NCI-H2107 (cell line): ENCODE data around the gene DNAH3.
A peak's percentile ranks its signal among the peaks of the same experiment; 100 is the strongest.
"Not testable (repeated sequence)": the region's sequence is repeated elsewhere in the genome, so short reads cannot be mapped to it uniquely, and the experiment has no call there.

Experiments
- DNase-seq: peaks from one replicate; lab custom pipeline; 2025; lab: John Stamatoyannopoulos, UW

The DNAH3 gene, protein sequence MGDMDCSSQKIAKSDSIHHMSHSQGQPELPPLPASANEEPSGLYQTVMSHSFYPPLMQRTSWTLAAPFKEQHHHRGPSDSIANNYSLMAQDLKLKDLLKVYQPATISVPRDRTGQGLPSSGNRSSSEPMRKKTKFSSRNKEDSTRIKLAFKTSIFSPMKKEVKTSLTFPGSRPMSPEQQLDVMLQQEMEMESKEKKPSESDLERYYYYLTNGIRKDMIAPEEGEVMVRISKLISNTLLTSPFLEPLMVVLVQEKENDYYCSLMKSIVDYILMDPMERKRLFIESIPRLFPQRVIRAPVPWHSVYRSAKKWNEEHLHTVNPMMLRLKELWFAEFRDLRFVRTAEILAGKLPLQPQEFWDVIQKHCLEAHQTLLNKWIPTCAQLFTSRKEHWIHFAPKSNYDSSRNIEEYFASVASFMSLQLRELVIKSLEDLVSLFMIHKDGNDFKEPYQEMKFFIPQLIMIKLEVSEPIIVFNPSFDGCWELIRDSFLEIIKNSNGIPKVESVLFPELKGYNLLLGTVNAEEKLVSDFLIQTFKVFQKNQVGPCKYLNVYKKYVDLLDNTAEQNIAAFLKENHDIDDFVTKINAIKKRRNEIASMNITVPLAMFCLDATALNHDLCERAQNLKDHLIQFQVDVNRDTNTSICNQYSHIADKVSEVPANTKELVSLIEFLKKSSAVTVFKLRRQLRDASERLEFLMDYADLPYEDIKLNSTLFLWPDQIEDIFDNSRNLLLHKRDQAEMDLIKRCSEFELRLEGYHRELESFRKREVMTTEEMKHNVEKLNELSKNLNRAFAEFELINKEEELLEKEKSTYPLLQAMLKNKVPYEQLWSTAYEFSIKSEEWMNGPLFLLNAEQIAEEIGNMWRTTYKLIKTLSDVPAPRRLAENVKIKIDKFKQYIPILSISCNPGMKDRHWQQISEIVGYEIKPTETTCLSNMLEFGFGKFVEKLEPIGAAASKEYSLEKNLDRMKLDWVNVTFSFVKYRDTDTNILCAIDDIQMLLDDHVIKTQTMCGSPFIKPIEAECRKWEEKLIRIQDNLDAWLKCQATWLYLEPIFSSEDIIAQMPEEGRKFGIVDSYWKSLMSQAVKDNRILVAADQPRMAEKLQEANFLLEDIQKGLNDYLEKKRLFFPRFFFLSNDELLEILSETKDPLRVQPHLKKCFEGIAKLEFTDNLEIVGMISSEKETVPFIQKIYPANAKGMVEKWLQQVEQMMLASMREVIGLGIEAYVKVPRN (N-terminal part only)

DNA sequence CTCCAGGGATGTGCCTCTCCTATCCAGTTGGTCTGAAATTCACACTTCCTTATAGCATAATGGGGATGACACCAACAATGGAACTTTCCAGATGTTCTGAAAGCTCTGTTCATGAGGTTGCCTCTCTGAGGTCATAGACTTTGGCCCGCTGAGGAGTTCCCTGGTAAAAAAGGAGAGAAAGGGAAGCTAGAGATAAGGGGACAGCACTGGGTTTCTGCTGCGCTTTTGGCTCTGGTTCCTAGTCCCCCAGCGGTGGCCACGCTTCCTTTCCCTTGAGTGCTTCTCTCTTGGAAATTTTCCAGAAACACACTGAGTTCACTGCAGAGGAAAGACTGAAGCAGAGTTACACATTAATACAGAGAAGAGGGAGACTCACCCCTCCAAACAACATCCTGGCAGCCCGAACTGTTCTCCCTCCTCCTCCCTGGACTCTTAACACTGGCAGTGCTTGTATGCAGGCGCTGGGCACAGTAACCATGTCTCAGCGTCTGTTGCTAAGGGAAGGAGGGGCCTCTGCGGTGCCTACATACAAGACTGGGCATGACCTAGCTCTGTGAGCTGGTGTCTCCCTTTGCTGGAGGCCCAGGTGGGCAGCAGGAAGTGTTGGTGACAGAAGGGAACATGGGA lies at the start of gene DNAH3:
DNAH3 (minus strand) TSS at position 472 of the 627 bp plus-strand sequence. CDS start 527 bp downstream, outside the sequence.
- peak; percentile 86 for DNase-seq

DNA sequence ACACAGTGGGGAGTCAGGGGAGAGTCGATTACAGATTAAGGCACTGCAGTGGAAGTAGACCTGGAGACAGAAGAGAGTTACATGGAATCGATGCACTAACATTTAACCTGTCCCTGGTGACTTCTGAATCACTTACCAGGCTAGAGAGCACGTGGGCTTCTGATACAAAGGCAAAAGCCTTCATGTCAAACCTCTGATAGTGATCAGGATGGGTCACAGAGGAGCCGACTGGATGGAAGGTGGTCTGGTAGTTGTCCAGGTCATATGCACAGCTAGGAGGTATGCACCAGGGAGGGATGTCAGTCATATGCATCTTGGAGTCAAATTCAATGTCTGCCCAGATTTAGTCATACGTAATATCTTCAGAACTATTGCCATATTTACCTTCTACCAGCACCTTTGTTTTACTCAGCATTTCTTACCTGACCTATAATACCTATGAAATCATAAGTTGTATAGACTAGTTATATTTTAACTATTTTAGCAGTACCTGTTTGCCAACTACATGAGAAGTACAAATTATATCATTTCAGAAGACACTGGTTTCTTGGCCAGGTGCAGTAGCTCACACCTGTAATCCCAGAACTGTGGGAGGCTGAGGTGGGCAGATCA lies 49.1 kb upstream of the DNAH3 start:
- DNase-seq: no peak

DNA sequence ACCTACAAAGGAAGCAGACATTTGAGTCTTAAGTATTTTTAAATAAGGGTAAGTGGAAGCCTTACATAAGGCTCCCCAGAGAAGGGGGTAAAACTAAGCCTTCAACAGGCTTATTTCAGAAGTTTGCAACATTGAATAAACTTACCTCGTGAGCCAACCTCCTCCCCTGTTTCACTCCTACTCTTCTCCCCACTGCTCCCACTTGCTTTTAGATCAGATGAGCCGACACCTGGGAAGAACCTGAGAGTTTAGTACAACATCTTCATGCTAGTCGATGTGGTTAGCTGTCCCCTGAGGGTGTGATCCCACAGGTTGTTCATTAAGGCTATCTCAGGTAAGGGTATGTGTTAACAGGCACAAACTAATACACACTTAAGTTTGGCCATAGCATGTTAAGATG lies 47.0 kb upstream of the DNAH3 start:
- no peak for DNase-seq

DNA sequence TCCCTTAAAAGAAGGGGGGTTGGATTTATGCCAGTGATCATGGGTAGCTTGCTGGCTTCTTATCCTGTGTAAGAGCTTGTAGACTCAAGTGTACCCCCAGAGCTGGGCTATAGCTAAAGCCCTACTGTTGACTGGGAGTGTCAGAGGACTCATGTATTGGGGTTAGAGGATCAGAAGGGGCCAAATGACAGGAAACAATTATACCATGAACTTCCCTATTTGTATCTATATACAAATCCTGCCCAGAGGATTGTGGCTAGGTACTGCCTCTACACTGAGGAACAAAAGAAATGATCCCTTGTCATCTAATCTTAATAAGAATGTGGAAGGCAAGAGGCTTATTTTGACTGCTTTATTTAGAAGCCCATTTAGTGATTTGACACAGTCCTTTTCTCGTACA lies 46.5 kb upstream of the DNAH3 start:
- no peak for DNase-seq

DNA sequence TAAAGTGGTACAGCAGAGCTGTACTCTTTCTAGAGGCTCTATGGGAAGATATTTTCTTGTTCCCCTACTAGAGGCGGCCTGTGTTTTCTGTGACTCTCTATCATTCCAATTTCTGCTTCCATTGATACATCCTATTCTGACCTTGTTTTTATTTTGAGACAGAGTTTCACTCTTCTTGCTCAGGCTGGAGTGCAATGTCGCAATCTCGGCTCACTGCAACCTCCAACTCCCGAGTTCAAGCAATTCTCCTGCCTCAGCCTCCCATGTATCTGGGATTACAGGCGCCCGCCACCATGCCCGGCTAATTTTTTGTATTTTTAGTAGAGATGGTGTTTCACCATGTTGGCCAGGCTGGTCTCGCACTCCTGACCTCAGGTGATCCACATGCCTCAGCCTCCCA lies 44.7 kb upstream of the DNAH3 start:
- not testable (repeated sequence) for DNase-seq

DNA sequence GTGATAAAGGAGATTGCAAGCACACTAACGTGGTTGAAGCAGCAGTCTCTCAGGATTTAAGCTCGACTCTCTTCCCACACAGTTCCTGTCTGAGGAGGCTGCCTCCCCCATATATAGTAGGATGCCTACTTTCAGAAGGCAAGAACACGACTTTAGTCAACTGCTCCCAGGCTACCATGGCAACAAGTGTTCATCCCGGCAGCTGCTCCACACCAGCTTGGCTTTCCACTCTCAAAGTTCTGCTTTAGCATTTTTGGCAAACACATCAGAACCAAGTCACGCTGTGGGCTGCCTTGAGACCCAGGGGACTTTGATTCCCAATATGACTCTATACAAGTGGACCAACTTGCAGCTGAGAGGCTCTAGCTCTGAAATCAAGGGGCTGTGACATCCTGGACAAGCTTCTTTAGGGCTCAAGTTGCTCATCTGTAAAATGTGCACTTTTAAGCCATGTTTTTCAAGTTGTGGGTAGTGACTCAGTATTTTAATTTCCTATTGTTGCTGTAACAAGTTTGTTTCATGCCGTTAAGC lies 44.2 kb upstream of the DNAH3 start:
- no peak for DNase-seq

DNA sequence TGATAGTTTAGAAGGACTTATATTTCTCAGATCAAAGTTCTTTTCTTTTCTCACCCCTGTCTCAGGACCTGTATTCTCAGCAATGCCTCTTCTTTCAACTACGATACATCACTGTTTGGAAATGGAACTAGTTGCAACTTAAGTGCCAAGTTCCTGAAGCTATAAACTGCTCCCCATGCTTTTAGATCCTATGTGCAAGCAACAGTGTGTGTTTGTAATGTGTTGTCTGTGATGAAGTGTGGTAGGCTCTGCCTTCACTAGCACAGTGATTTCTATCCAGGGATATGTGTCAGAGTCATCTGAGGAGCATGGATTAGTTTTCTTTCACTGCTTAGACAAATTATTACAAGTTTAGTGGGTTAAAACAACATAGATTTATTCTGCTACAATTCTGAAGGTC lies 42.3 kb upstream of the DNAH3 start:
- no peak for DNase-seq

DNA sequence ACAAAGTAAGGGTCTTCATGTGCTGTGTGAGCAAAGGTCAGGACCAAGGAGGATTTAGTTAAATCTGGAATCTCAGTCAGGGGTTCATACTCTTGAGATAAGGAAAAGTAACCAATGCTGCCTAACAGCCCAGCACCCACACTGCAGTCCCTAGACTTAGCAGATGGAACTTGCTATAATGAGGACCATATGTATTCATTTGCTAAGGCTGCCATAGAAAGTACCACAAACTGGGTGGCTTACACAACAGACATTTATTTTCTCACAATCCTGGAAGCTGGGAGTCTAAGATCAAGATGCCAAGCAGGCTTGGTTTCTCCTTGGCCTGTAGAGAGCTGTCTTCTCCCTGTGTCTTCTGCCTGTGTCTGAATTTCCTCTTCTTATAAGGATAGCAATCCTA lies 40.0 kb upstream of the DNAH3 start:
- DNase-seq: no peak

DNA sequence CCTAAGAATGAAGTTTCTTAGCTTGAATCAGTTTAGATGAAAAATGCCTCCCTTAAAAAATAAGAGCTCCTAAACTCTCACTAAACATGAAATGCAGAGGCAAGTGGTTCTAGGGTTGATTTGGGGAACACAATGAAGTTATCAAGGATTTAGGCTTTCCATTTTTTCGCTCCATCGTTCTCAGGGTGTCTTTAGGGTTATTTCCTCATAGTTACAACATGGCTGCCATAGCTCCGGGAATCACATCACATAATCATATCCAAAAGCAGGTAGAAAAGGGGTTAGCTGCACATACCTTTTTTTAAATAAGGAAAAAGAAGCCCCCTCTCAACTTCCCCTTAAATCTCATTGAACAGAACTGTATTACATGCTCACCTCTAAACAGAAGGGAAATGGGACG lies 39.4 kb upstream of the DNAH3 start:
- no peak for DNase-seq

DNA sequence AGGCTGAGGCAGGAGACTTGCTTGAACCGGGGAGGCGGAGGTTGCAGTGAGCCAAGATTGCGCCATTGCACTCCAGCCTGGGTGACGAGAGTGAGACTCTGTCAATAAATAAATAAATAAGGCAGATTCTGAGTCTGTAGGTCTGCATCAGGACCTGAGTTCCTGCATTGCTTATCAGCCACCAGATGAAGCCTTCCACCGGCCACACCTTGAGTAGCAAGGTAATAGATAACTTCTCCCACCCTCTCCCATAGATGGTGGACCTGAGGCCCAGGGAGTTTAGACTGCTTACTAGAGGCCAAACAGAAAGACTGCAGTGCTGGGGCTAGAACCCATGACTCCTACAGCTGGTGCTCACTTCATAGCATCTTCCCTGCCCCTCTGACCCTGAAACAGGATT lies 38.7 kb upstream of the DNAH3 start:
- DNase-seq: no peak

DNA sequence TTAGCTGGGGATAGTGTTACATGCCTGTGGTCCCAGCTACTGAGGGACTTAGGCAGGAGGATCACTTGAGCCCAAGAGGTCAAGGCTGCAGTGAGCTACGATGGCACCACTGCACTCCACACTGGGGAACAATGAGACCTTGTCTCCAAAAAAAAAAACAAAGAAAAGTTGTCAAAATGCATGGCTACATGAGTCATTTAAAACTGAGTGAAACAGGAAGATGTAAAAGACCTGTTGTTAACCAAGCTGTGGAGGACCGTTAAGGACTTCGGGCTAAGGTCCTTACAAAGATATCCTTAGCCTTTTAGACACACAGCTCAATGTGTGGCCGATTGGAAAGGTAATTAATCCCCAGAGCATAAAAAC lies 35.7 kb upstream of the DNAH3 start:
- DNase-seq: no peak

DNA sequence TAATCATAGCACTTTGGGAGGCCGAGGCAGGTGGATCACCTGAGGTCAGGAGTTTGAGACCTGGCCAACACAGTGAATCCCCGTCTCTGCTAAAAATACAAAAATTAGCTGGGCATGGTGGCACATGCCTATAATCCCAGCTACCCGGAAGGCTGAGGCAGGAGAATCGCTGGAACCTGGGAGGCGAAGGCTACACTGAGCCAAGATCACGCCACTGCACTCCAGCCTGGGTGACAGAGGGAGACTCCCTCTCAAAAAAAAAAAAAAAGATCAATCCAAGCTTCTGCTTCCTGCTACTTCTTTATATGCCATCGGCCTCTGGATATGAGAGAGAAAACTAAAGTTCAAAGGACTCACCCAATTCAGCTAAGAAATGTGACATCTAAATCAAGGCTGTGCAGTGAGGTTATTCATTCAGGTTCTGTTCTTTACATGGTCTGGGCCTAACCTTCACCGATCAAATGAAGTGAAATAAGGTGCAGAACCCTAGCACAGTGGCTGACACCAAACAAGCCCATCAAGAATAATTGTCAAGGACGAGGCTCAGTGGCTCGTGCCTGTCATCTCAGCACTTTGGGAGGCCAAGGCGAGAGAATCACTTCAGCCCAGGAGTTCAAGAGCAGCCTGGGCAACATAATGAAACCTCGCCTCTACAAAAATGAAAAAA lies 35.1 kb upstream of the DNAH3 start:
- no peak for DNase-seq

DNA sequence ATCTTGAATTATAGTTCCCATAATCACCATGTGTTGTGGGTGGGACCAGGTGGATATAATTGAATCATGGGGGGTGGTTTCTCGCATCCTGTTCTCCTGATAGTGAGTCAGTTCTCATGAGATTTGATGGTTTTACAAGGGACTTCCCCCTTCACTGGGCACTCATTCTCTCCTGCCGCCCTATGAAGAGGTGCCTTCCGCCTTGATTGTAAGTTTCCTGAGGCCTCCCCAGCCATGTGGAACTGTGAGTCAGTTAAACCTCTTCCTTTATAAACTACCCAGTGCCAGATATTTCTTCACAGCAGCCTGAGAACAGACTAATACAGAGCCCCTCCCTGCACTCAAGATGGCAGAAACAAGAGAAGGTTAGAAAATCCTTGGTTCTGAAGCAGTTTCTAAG lies 34.2 kb upstream of the DNAH3 start:
- no peak for DNase-seq

DNA sequence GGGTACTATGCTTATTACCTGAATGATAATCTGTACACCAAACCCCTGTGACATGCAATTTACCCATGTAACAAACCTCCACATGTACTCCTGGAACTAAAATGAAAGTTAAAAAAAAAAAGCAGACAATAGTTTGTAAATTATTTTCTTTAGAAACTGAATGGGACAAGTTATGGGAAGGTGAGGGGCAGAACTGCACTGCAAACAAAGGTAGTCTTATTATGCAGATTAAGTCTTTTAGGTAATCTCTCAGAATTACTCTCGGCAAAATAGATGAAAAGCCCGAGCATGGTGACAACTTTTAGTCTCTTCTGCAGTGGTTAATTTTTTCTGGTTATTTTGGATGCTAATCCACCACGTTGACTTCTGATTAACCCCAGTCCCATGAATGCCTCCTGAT lies 33.3 kb upstream of the DNAH3 start:
- DNase-seq: no peak

DNA sequence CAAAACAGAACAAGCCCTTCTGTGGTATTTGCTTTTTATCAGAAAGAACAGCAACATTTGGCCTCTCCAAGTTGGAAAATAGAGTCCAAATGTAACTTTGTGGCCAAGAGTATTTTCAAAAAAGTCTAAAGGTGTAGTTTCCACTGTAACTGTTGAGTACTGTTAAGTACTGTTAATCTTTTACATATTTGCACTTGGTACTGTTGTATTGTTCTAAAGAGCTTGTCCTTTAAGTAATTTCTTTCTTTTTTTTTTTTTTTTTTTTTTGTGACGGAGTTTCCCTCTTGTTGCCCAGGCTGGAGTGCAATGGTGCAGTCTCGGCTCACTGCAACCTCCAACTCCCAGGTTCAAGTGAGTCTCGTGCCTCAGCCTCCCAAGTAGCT lies 29.3 kb upstream of the DNAH3 start:
- no peak for DNase-seq

DNA sequence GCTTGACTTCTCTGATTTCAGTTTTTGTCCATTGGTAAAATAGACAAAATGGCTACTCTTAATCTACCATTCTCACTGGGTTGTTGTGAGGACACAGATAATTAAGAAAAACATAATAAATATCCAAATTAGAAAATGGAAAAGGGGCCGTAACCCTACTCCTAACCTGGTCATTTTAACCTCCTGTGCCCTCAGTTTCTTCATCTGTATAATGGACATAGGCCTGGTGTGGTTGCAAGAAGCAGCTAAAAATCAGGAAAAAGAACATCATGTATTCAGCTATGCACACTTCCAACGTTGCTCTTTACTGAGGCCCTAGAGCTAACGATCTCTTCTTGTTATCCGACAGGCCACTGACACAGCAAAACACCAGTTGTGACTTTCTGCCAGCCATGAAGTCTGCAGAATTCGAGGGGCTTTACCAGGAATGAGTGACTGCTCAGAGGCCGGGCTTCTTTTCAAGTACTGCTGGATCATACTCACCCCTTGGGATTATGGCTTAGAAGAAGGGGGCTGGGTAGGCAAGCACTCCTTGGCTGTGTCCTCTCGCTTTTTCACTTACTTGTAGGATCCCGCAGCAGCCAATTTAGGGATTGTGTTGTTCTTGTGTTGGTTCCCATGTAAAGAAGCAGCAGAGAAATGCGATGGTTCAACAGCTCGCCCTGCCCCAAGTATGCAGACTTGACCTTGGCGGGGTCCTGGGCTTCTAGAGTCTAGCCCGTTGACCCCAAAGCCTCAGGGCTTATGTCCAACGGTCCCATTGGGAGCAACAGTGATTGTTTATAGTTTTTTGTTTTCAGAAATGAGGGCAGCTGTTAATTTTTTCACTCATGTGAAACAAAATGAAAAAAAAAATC lies 28.7 kb upstream of the DNAH3 start:
- no peak for DNase-seq

DNA sequence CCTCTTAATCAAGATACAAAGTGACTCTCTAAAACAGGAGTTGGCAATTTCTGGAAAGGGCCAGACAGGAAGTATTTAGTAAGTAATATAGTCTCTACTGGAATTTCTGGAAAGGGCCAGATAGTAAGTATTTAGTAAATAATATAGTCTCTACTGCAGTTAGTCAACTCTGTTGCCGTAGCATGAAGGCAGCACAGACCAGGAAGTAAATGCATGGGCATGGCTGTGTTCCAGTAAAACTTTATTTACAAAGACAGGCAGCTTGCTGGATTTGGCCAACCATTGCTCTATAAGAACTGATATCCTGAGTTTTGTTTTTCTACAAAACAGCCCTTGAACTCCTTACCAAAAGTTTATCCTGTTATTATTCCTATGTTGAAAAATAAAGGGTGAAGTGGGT lies 24.8 kb upstream of the DNAH3 start:
- DNase-seq: no peak

DNA sequence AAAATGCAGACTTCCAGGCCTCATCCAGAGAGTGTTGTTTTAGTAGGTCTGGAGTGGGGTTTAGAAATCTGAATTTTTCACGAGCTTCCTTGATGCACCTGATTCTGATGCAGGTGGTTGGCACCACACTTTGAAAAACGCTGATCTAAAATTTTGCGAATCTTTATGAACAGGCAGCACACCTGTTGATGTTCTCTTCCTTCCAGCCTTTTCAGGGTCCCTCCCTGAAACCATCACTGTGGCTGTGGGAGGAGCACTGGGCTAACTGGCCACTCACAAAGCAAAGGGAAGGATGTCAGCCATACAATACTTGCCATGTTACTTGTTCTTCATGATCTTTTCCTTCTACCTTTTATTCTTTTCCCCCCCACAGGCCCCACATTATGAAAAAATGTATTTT lies 22.0 kb upstream of the DNAH3 start:
- no peak for DNase-seq

DNA sequence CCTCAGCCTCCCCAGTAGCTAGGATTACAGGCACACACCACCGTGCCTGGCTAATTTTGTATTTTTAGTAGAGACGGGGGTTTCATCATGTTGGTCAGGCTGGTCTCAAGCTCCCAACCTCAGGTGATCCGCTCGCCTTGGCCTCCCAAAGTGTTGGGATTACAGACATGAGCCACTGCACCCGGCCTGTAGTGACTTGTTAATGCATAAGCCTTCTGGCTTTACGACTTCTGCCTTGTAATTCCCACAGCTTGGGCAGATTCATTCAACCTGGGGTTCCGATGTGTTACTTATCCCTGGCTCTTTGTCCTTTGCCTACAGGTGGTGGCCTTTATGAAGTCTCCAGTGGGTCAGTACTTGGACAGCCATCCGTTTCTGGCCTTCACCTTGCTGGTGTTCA lies 19.5 kb upstream of the DNAH3 start:
- DNase-seq: not testable (repeated sequence)
